ENCODE data around the gene SYPL2. TPM values are rescaled to one million over a fixed set of nuclear protein-coding genes. Genes with fewer than 3 reads are reported as not detected.
A peak's percentile ranks its signal among the peaks of the same experiment; 100 is the strongest.

The SYPL2 gene
- total RNA-seq, 1 experiment from 2014 or later, result 0.96 TPM

GRCh38 chr1:109514846-109515245 is 48.5 kb downstream of the SYPL2 start:
- no peak for DNase-seq (ENCODE audit: low read depth)

GRCh38 chr1:109516872-109517271 is 50.5 kb downstream of the SYPL2 start:
- DNase-seq (ENCODE audit: low read depth), result peak; percentile 94

- DNase-seq (ENCODE audit: low read depth), result peak; percentile 55
Measured at GRCh38 chr1:109517337-109517736, 51.0 kb downstream of the SYPL2 start.

GRCh38 chr1:109521002-109521951 is 54.9 kb downstream of the SYPL2 start:
- DNase-seq (ENCODE audit: low read depth), result no peak

- DNase-seq (ENCODE audit: low read depth), result no peak
Measured at GRCh38 chr1:109522026-109522425, 55.7 kb downstream of the SYPL2 start.

GRCh38 chr1:109523706-109524105 is 57.4 kb downstream of the SYPL2 start:
- peak; percentile 82 for DNase-seq (ENCODE audit: low read depth)

- no peak for DNase-seq (ENCODE audit: low read depth)
Measured at GRCh38 chr1:109527098-109527811, 60.9 kb downstream of the SYPL2 start.

GRCh38 chr1:109527846-109528695 is 61.7 kb downstream of the SYPL2 start:
- no peak for DNase-seq (ENCODE audit: low read depth)

GRCh38 chr1:109528712-109529111 is 62.4 kb downstream of the SYPL2 start:
- DNase-seq (ENCODE audit: low read depth), result no peak

- peak; percentile 67 for DNase-seq (ENCODE audit: low read depth)
Measured at GRCh38 chr1:109529881-109530456, 63.6 kb downstream of the SYPL2 start.

GRCh38 chr1:109530457-109531087 is 64.2 kb downstream of the SYPL2 start:
- no peak for DNase-seq (ENCODE audit: low read depth)

- no peak for DNase-seq (ENCODE audit: low read depth)
Measured at GRCh38 chr1:109531380-109531779, 65.0 kb downstream of the SYPL2 start.

Other genes with a start within 250 kb of the SYPL2 start
- gene CELSR2, start 217.0 kb upstream of the SYPL2 start, total RNA-seq (2014; rRNA removed; shearing (Covaris generic)), result 1.2 and 1.5 TPM in 2 replicates
- gene PSRC1, start 183.4 kb upstream of the SYPL2 start, total RNA-seq (2014; rRNA removed; shearing (Covaris generic)), result 70.0 and 74.6 TPM in 2 replicates
- gene MYBPHL, start 159.5 kb upstream of the SYPL2 start, total RNA-seq (2014; rRNA removed; shearing (Covaris generic)), result not detected in 2 replicates
- 15.4 and 22.5 TPM in 2 replicates for gene SORT1, start 68.6 kb upstream of the SYPL2 start, total RNA-seq (2014; rRNA removed; shearing (Covaris generic))
- 99.8 and 126 TPM in 2 replicates for gene PSMA5, start 40.1 kb upstream of the SYPL2 start, total RNA-seq (2014; rRNA removed; shearing (Covaris generic))
- 2.2 and 3.0 TPM in 2 replicates for gene ATXN7L2, start 17.4 kb downstream of the SYPL2 start, total RNA-seq (2014; rRNA removed; shearing (Covaris generic))
- 4.0 and 4.8 TPM in 2 replicates for gene CYB561D1, start 27.5 kb downstream of the SYPL2 start, total RNA-seq (2014; rRNA removed; shearing (Covaris generic))
- gene AMIGO1, start 43.2 kb downstream of the SYPL2 start, total RNA-seq (2014; rRNA removed; shearing (Covaris generic)), result 2.5 and 3.4 TPM in 2 replicates
- under 0.01 and 0.20 TPM in 2 replicates for gene GPR61, start 73.3 kb downstream of the SYPL2 start, total RNA-seq (2014; rRNA removed; shearing (Covaris generic))
- gene GNAI3, start 82.1 kb downstream of the SYPL2 start, total RNA-seq (2014; rRNA removed; shearing (Covaris generic)), result 17.3 and 20.2 TPM in 2 replicates
- 0.29 TPM in 1 of 2 replicates, not detected in the other for gene GNAT2, start 153.1 kb downstream of the SYPL2 start, total RNA-seq (2014; rRNA removed; shearing (Covaris generic))
- gene AMPD2, start 153.3 kb downstream of the SYPL2 start, total RNA-seq (2014; rRNA removed; shearing (Covaris generic)), result 48.5 and 60.4 TPM in 2 replicates
- gene GSTM4, start 189.6 kb downstream of the SYPL2 start, total RNA-seq (2014; rRNA removed; shearing (Covaris generic)), result 30.6 and 34.5 TPM in 2 replicates
- gene GSTM2, start 201.5 kb downstream of the SYPL2 start, total RNA-seq (2014; rRNA removed; shearing (Covaris generic)), result 17.5 and 17.6 TPM in 2 replicates
- 0.12 TPM in 1 of 2 replicates, not detected in the other for gene GSTM1, start 221.3 kb downstream of the SYPL2 start, total RNA-seq (2014; rRNA removed; shearing (Covaris generic))
- gene GSTM5, start 245.7 kb downstream of the SYPL2 start, total RNA-seq (2014; rRNA removed; shearing (Covaris generic)), result 0.48 TPM in 1 of 2 replicates, not detected in the other

All from RPMI7951 (cell line).